Hepatocyte (in vitro differentiated cells): ENCODE data around the gene SLC9A3. TPM values are rescaled to one million over a fixed set of nuclear protein-coding genes. Genes with fewer than 3 reads are reported as not detected.

ENCODE experiments used
- DNase-seq: peaks from one replicate; pipeline ENCODE4 v3.0.0-alpha.2; 2016; ENCODE audit warnings: low spot score
- H2AFZ ChIP-seq: fragments of 200-600 bp; sonication (generic); 2 replicates; pipeline ENCODE4 v1.6.0; 2016; ENCODE audit warnings: antibody characterized with exemption, mild to moderate bottlenecking
- H3K27ac ChIP-seq: fragments of 200-600 bp; sonication (generic); 2 replicates; pipeline ENCODE4 v1.5.1; 2016; ENCODE audit warnings: mild to moderate bottlenecking
- H3K27me3 ChIP-seq: fragments of 200-600 bp; sonication (generic); 2 replicates; pipeline ENCODE4 v1.6.1; 2016
- H3K36me3 ChIP-seq: fragments of 200-600 bp; sonication (generic); replicated peaks from 2 replicates; pipeline ENCODE4 v1.5.1; 2016; ENCODE audit warnings: low read depth; ENCODE audit not compliant: insufficient read depth
- H3K4me1 ChIP-seq: fragments of 200-600 bp; sonication (generic); 2 replicates; pipeline ENCODE4 v1.5.1; 2016; ENCODE audit warnings: mild to moderate bottlenecking, moderate library complexity; ENCODE audit not compliant: insufficient read depth
- H3K4me2 ChIP-seq: fragments of 200-600 bp; sonication (generic); 2 replicates; pipeline ENCODE4 v1.6.0; 2016
- H3K4me3 ChIP-seq: fragments of 200-600 bp; sonication (generic); 2 replicates; pipeline ENCODE4 v1.5.1; 2016; ENCODE audit warnings: mild to moderate bottlenecking
- H3K79me2 ChIP-seq: fragments of 200-600 bp; sonication (generic); 2 replicates; pipeline ENCODE4 v1.6.0; 2017; ENCODE audit warnings: mild to moderate bottlenecking
- H3K9me2 ChIP-seq: fragments of 200-600 bp; sonication (generic); replicated peaks from 2 replicates; pipeline ENCODE4 v1.6.0; 2017; ENCODE audit warnings: mild to moderate bottlenecking; ENCODE audit not compliant: insufficient read depth
- H3K9me3 ChIP-seq: fragments of 200-600 bp; sonication (generic); 2 replicates; pipeline ENCODE4 v1.5.1; 2016; ENCODE audit warnings: low read depth, mild to moderate bottlenecking
- H4K20me1 ChIP-seq: fragments of 200-600 bp; sonication (generic); 2 replicates; pipeline ENCODE4 v1.6.0; 2016; ENCODE audit warnings: mild to moderate bottlenecking; ENCODE audit not compliant: insufficient read depth, poor library complexity, severe bottlenecking
- EZH2 ChIP-seq: fragments of 200-600 bp; sonication (generic); IDR thresholded peaks from 2 replicates; pipeline ENCODE4 v1.6.1; 2016; ENCODE audit warnings: antibody characterized with exemption, mild to moderate bottlenecking, borderline replicate concordance
- EZH2phosphoT487 ChIP-seq: fragments of 200-600 bp; sonication (generic); IDR thresholded peaks from one replicate; pipeline ENCODE4 v1.6.1; 2018; ENCODE audit warnings: antibody characterized with exemption, mild to moderate bottlenecking, low read depth, moderate library complexity; ENCODE audit not compliant: unreplicated experiment, severe bottlenecking
- WGBS: methylation state at CpG from one replicate; pipeline ENCODE4 v1.1.6; 2016; ENCODE audit warnings: low lambda C conversion rate; ENCODE audit errors: missing lambda C conversion rate; 5-methylcytosine and 5-hydroxymethylcytosine counted together
- polyA plus RNA-seq: library from polyadenylated mRNA; unstranded; fragments of >200 nt; fragmentation: Nextera tagmentation; extraction: Ambion mirVana; gene quantifications from 2 replicates; pipeline ENCODE4 v1.2.1, GENCODE V29; 2016
- total RNA-seq: library from RNA; depleted of rRNA; stranded (reverse); fragments of >200 nt; gene quantifications from 2 replicates; pipeline ENCODE4 v1.2.3, GENCODE V29; 2014
- TF ChIP-seq, protein P1 (sequence below): fragments of 200-600 bp; sonication (generic); IDR thresholded peaks from 2 replicates; pipeline ENCODE4 v1.5.1; 2016; ENCODE audit warnings: antibody characterized with exemption, mild to moderate bottlenecking; ENCODE audit not compliant: poor library complexity

Gene SLC9A3
- total and polyA plus RNA-seq, 2 experiments from 2014 or later = 4.8 to 7.4 TPM

DNA sequence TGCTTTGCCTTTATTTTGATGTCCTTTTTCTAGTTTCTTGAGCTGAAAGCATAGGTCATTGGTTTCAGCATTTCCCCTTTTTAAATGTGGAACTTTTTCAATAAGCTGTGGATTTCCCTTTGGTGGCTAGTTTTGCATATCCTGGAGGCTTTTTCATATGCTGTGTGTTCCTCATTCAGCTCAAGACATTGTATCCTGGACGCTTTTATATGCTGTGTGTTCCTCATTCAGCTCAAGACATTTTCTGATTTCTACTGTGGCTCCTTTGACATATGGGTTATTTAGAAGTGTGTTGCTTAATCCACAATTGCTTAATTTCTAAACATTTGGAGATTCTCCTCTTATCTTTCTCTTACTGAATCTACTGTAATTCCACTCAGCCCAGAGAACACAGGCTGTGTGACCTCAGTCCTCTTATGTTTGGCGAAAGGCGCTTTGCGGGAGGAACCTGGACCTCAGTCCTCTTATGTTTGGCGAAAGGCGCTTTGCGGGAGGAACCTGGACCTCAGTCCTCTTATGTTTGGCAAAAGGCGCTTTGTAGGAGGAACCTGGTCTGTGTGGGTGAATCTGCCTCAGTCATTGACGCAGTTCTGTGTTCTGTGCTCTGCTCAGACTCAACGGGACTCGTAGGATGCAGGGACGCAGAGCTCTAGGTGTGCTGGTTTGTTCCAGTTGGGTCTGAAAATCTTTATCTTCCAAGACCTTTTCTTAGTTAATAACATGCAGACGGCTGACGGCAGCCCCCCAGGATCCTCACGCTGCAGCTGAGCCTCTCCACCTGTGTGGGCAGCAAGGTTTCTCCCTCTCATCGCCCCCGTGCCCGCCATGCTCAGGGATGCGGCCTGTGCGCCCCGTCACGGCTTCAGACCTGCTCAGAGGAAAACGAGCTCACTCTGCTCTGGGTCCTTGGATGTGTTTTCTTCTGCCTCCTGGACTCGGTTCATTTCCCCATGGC is 6.0 kb upstream of the SLC9A3 start:
- H4K20me1 ChIP-seq = no peaks in the 10 kb centered on the region
- H3K79me2 ChIP-seq = no peaks in the 10 kb centered on the region
- TF ChIP-seq, protein P1, sequence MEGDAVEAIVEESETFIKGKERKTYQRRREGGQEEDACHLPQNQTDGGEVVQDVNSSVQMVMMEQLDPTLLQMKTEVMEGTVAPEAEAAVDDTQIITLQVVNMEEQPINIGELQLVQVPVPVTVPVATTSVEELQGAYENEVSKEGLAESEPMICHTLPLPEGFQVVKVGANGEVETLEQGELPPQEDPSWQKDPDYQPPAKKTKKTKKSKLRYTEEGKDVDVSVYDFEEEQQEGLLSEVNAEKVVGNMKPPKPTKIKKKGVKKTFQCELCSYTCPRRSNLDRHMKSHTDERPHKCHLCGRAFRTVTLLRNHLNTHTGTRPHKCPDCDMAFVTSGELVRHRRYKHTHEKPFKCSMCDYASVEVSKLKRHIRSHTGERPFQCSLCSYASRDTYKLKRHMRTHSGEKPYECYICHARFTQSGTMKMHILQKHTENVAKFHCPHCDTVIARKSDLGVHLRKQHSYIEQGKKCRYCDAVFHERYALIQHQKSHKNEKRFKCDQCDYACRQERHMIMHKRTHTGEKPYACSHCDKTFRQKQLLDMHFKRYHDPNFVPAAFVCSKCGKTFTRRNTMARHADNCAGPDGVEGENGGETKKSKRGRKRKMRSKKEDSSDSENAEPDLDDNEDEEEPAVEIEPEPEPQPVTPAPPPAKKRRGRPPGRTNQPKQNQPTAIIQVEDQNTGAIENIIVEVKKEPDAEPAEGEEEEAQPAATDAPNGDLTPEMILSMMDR = no peak
- TF ChIP-seq EZH2phosphoT487 = no peak
- no peak for TF ChIP-seq EZH2
- peaks cover 53% of the 10 kb centered on the region for H3K27me3 ChIP-seq
- H3K36me3 ChIP-seq = no peaks in the 10 kb centered on the region
- H3K4me3 ChIP-seq = no peak overlapping the region
- H3K9me2 ChIP-seq = no peaks in the 10 kb centered on the region
- no peak overlapping the region for H3K4me2 ChIP-seq
- WGBS = 81% methylated on average over 24 of the region's 24 CpGs
- H3K27ac ChIP-seq = no peak overlapping the region
- peaks cover 12% of the 10 kb centered on the region for H3K4me1 ChIP-seq
- H3K9me3 ChIP-seq = no peaks in the 10 kb centered on the region
- H2AFZ ChIP-seq = no peak overlapping the region
- DNase-seq = no peak

GRCh38 chr5:528629-529511 is 4.6 kb upstream of the SLC9A3 start:
- H3K36me3 ChIP-seq = no peaks in the 10 kb centered on the region
- H3K4me1 ChIP-seq = peaks cover 12% of the 10 kb centered on the region
- H3K4me2 ChIP-seq = peak overlapping the region; percentile 63
- H3K27ac ChIP-seq = no peak overlapping the region
- H3K27me3 ChIP-seq = peaks cover 63% of the 10 kb centered on the region
- no peaks in the 10 kb centered on the region for H3K79me2 ChIP-seq
- TF ChIP-seq EZH2 (peak; percentile 62), EZH2phosphoT487 (peak; percentile 21)
- TF ChIP-seq, protein P1 = no peak
- H4K20me1 ChIP-seq = no peaks in the 10 kb centered on the region
- no peaks in the 10 kb centered on the region for H3K9me3 ChIP-seq
- H2AFZ ChIP-seq = no peak overlapping the region
- H3K9me2 ChIP-seq = no peaks in the 10 kb centered on the region
- H3K4me3 ChIP-seq = no peak overlapping the region
- no peak for DNase-seq
- WGBS = 49% methylated on average over 20 of the region's 55 CpGs

GRCh38 chr5:527646-528628 is 3.7 kb upstream of the SLC9A3 start:
- Histone ChIP-seq H4K20me1 (no peaks in the 10 kb centered on the region), H3K27ac (no peak overlapping the region), H3K4me3 (no peak overlapping the region), H3K4me1 (peaks cover 17% of the 10 kb centered on the region), H3K9me2 (no peaks in the 10 kb centered on the region), H3K9me3 (no peaks in the 10 kb centered on the region), H3K36me3 (no peaks in the 10 kb centered on the region), H3K79me2 (no peaks in the 10 kb centered on the region), H2AFZ (no peak overlapping the region), H3K27me3 (peaks cover 73% of the 10 kb centered on the region), H3K4me2 (peak overlapping the region; percentile 63)
- 80% methylated on average over 14 of the region's 66 CpGs for WGBS
- DNase-seq = no peak
- TF ChIP-seq EZH2 (no peak), EZH2phosphoT487 (no peak)
- TF ChIP-seq, protein P1 = no peak
